H9 (cell line): ENCODE results near the gene PHF20. TPM values are rescaled to one million over a fixed set of nuclear protein-coding genes. Genes with fewer than 3 reads are reported as not detected.
A peak's percentile ranks its signal among the peaks of the same experiment; 100 is the strongest.

Source experiments
- DNase-seq: peaks from one replicate; pipeline ENCODE4 v3.0.0-alpha.2; 2017
- H2AFZ ChIP-seq: one replicate; pipeline ENCODE4 v1.6.1; 2013; ENCODE audit warnings: mild to moderate bottlenecking, low read length, control low read depth, moderate library complexity
- H2AK5ac ChIP-seq: 2 replicates; pipeline ENCODE4 v1.6.1; 2013; ENCODE audit warnings: low read length, control low read depth, mixed read lengths; ENCODE audit not compliant: insufficient read length
- H2BK120ac ChIP-seq: one replicate; pipeline ENCODE4 v1.6.1; 2013; ENCODE audit warnings: low read depth, mild to moderate bottlenecking, low read length, control low read depth, inconsistent platforms; ENCODE audit not compliant: poor library complexity, severe bottlenecking
- H2BK12ac ChIP-seq: 2 replicates; pipeline ENCODE4 v1.6.1; 2013; ENCODE audit warnings: low read length, control low read depth, mixed read lengths, low read depth; ENCODE audit not compliant: insufficient read length
- H2BK15ac ChIP-seq: 2 replicates; pipeline ENCODE4 v1.6.1; 2013; ENCODE audit warnings: low read depth, low read length, control low read depth
- H2BK20ac ChIP-seq: one replicate; pipeline ENCODE4 v1.6.1; 2013; ENCODE audit warnings: low read depth, mild to moderate bottlenecking, low read length, control low read depth, inconsistent platforms; ENCODE audit not compliant: poor library complexity, severe bottlenecking
- H2BK5ac ChIP-seq: 2 replicates; pipeline ENCODE4 v1.6.1; 2013; ENCODE audit warnings: low read length, control low read depth, mixed read lengths; ENCODE audit not compliant: insufficient read length
- H3K14ac ChIP-seq: 2 replicates; pipeline ENCODE4 v1.6.1; 2013; ENCODE audit warnings: low read length, control low read depth; ENCODE audit not compliant: insufficient read depth
- H3K18ac ChIP-seq: 2 replicates; pipeline ENCODE4 v1.6.1; 2013; ENCODE audit warnings: low read depth, mild to moderate bottlenecking, mixed read lengths, low read length, control low read depth; ENCODE audit not compliant: insufficient read length
- H3K23ac ChIP-seq: 2 replicates; pipeline ENCODE4 v1.6.1; 2013; ENCODE audit warnings: low read length, control low read depth, mixed read lengths, low read depth; ENCODE audit not compliant: insufficient read length
- H3K23me2 ChIP-seq: 2 replicates; pipeline ENCODE4 v1.6.1; 2013; ENCODE audit warnings: low read depth, mild to moderate bottlenecking, mixed read lengths, low read length, control low read depth; ENCODE audit not compliant: insufficient read length, poor library complexity, severe bottlenecking
- H3K27ac ChIP-seq: 2 replicates; pipeline ENCODE4 v1.5.1; 2013; ENCODE audit warnings: low read length, control low read depth, mixed read lengths, low read depth; ENCODE audit not compliant: insufficient read length
- H3K27me3 ChIP-seq: 2 replicates; pipeline ENCODE4 v1.6.1; 2013; ENCODE audit warnings: low read length, control low read depth, inconsistent platforms; ENCODE audit not compliant: insufficient read depth
- H3K4ac ChIP-seq: 2 replicates; pipeline ENCODE4 v1.6.1; 2013; ENCODE audit warnings: low read depth, mild to moderate bottlenecking, control low read depth, inconsistent platforms, low read length, moderate library complexity
- H3K4me1 ChIP-seq: 2 replicates; pipeline ENCODE4 v1.6.1; 2013; ENCODE audit warnings: low read length, control low read depth, inconsistent platforms; ENCODE audit not compliant: insufficient read depth
- H3K4me2 ChIP-seq: 2 replicates; pipeline ENCODE4 v1.6.1; 2013; ENCODE audit warnings: low read length, control low read depth, mixed read lengths; ENCODE audit not compliant: insufficient read length, insufficient read depth
- H3K56ac ChIP-seq: 2 replicates; pipeline ENCODE4 v1.6.1; 2013; ENCODE audit warnings: low read depth, mild to moderate bottlenecking, mixed read lengths, low read length, control low read depth; ENCODE audit not compliant: insufficient read length
- H3K79me1 ChIP-seq: 2 replicates; pipeline ENCODE4 v1.6.1; 2013; ENCODE audit warnings: low read depth, mild to moderate bottlenecking, moderate library complexity, low read length, control low read depth, inconsistent platforms; ENCODE audit not compliant: insufficient read depth, poor library complexity, severe bottlenecking
- H3K79me2 ChIP-seq: 2 replicates; pipeline ENCODE4 v1.6.1; 2013; ENCODE audit warnings: low read length, control low read depth, inconsistent platforms; ENCODE audit not compliant: insufficient read depth
- H3K9ac ChIP-seq: 2 replicates; pipeline ENCODE4 v1.6.1; 2013; ENCODE audit warnings: low read length, control low read depth, mixed read lengths; ENCODE audit not compliant: insufficient read length; ENCODE audit errors: extremely low read depth
- H3K9me3 ChIP-seq: one replicate; pipeline ENCODE4 v1.6.1; 2013; ENCODE audit warnings: low read depth, low read length, inconsistent platforms; ENCODE audit not compliant: control insufficient read depth
- H3T11ph ChIP-seq: one replicate; pipeline ENCODE4 v1.6.1; 2013; ENCODE audit warnings: mild to moderate bottlenecking, low read length, control low read depth, inconsistent platforms
- H4K20me1 ChIP-seq: one replicate; pipeline ENCODE4 v1.6.1; 2013; ENCODE audit not compliant: control insufficient read depth, insufficient read length, insufficient read depth
- H4K5ac ChIP-seq: 2 replicates; pipeline ENCODE4 v1.6.1; 2013; ENCODE audit warnings: low read depth, mild to moderate bottlenecking, mixed read lengths, low read length, control low read depth; ENCODE audit not compliant: insufficient read length
- H4K8ac ChIP-seq: replicated peaks from 2 replicates; pipeline ENCODE4 v1.6.1; 2013; ENCODE audit warnings: low read length, control low read depth, mixed read lengths, low read depth; ENCODE audit not compliant: insufficient read length
- H4K91ac ChIP-seq: 2 replicates; pipeline ENCODE4 v1.6.1; 2013; ENCODE audit warnings: low read depth, mild to moderate bottlenecking, moderate library complexity, mixed read lengths, low read length, control low read depth; ENCODE audit not compliant: insufficient read length
- H3K27ac Mint-ChIP-seq, 3 experiments: 2 replicates in 2 of 3; 3 replicates in 1 of 3; pipeline ENCODE4 v1.8.0; 2020 to 2021; ENCODE audit warnings: mixed read lengths in 3 of 3, mild to moderate bottlenecking in 1 of 3, moderate library complexity in 1 of 3
- H3K27me3 Mint-ChIP-seq: 2 replicates; pipeline ENCODE4 v1.8.0; 2021; ENCODE audit warnings: low read depth, mild to moderate bottlenecking, moderate library complexity, mixed read lengths
- H3K36me3 Mint-ChIP-seq, 3 experiments: 2 replicates in 2 of 3; 3 replicates in 1 of 3; pipeline ENCODE4 v1.8.0; 2020 to 2021; ENCODE audit warnings: low read depth in 3 of 3, mixed read lengths in 3 of 3; ENCODE audit not compliant: insufficient read depth in 1 of 3
- H3K4me1 Mint-ChIP-seq, 2 experiments: 2 replicates each; pipeline ENCODE4 v1.8.0; 2020; ENCODE audit warnings: mixed read lengths in 2 of 2
- H3K4me3 Mint-ChIP-seq, 2 experiments: 2 replicates in 1 of 2; 3 replicates in 1 of 2; pipeline ENCODE4 v1.8.0; 2020 to 2021; ENCODE audit warnings: mild to moderate bottlenecking in 2 of 2, mixed read lengths in 2 of 2, moderate library complexity in 1 of 2
- H3K9me3 Mint-ChIP-seq, 2 experiments: 2 replicates in 1 of 2; 3 replicates in 1 of 2; pipeline ENCODE4 v1.8.0; 2020; ENCODE audit warnings: mild to moderate bottlenecking in 2 of 2, mixed read lengths in 2 of 2, moderate library complexity in 1 of 2
- CTCF ChIP-seq: fragments of 200-600 bp; sonication (generic); conservative IDR thresholded peaks from 3 replicates; pipeline ENCODE4 v1.8.0; 2021; ENCODE audit warnings: antibody characterized with exemption, mild to moderate bottlenecking
- WGBS: extraction: QIAGEN DNeasy Blood & Tissue Kit; methylation state at CpG from one replicate; pipeline ENCODE4 v1.1.7; 2013; ENCODE audit warnings: missing lambda C conversion rate, low lambda C conversion rate, mixed read lengths; ENCODE audit not compliant: insufficient read length; ENCODE audit errors: extremely low coverage; 5-methylcytosine and 5-hydroxymethylcytosine counted together
- total RNA-seq: library from RNA; stranded (reverse); gene quantifications from 2 replicates; pipeline ENCODE4 v1.2.1, GENCODE V29; 2021

Gene PHF20
- total RNA-seq, 1 experiment from 2014 or later, result 50.3 TPM

- H3K9me3 Mint-ChIP-seq, result no peaks in the 10 kb centered on the region
- Histone ChIP-seq H4K91ac (no peak overlapping the region), H2AFZ (no peak overlapping the region), H2BK12ac (no peak overlapping the region), H2BK120ac (no peak overlapping the region), H2BK15ac (no peak overlapping the region), H3K27me3 (no peaks in the 10 kb centered on the region), H3K4ac (no peak overlapping the region), H3K79me2 (no peaks in the 10 kb centered on the region), H3K4me1 (peaks cover 11% of the 10 kb centered on the region), H3K9ac (no peak overlapping the region), H3K14ac (no peak overlapping the region), H4K8ac (no peak overlapping the region), H3K9me3 (no peaks in the 10 kb centered on the region), H3K18ac (no peak overlapping the region), H3K4me2 (no peak overlapping the region), H3K79me1 (no peaks in the 10 kb centered on the region), H4K20me1 (no peaks in the 10 kb centered on the region), H4K5ac (no peak overlapping the region), H2BK20ac (no peak overlapping the region), H2BK5ac (no peak overlapping the region), H3K27ac (no peak overlapping the region), H3T11ph (no peak overlapping the region), H2AK5ac (no peak overlapping the region), H3K56ac (no peak overlapping the region), H3K23ac (no peak overlapping the region), H3K23me2 (no peaks in the 10 kb centered on the region)
- no peaks in the 10 kb centered on the region for H3K27me3 Mint-ChIP-seq
- peaks cover 20 to 34% of the 10 kb centered on the region in 2 experiments for H3K4me1 Mint-ChIP-seq
- peaks cover 10 to 46% (median 38%) of the 10 kb centered on the region in 3 experiments for H3K36me3 Mint-ChIP-seq
- WGBS, result no CpG with 5 or more reads among the region's 3 CpGs
- no peak for TF ChIP-seq CTCF
- H3K27ac Mint-ChIP-seq, result peak overlapping the region in 2 of 3 experiments; percentile 30 to 85; a peak in 3 of 7 replicates
- no peak overlapping the region for H3K4me3 Mint-ChIP-seq
- DNase-seq, result no peak
These were observed 138.4 kb downstream of the PHF20 start for GRCh38 chr20:35910254-35910653.
